ENCODE data around the gene R3HCC1L. TPM values are rescaled to one million over a fixed set of nuclear protein-coding genes. Genes with fewer than 3 reads are reported as not detected.

R3HCC1L gene
- 13.7 TPM for total RNA-seq
- long read RNA-seq, transcript R3HCC1L-201 (10 exons, 3,379 nt) = major isoform, 10 of 29 reads
- long read RNA-seq, partial matches to known transcripts = 1 of 29 reads
- long read RNA-seq, other reads (novel, unspliced or antisense) = 18 of 29 reads

- peaks cover 12% of the 10 kb centered on the region for H3K4me1 ChIP-seq
- DNase-seq = peak; percentile 96
Measured at GRCh38 chr10:98134431-98135221, at the start of gene R3HCC1L. R3HCC1L (plus strand) TSS chr10:98134657; CDS start chr10:98208115, 73,458 bp downstream.

DNA sequence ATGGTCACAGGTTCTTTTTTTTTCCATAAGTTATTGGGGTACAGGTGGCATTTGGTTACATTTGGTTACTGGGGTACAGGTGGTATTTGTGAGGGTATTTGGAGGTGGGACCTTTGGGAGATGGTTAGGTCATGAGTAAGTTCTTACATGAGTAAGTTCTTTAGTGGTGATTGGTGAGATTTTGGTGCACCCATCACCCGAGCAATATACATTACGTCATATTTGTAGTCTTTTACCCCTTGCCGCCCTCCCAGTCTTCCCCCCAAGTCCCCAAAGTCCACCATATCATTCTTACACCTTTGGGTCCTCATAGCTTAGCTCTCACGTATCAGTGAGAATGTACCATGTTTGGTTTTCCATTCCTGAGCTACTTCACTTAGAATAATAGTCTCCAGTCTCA is 49.2 kb upstream of the R3HCC1L start:
- no peaks in the 10 kb centered on the region for H3K36me3 ChIP-seq
- ATAC-seq (no peak), DNase-seq (no peak)
- H3K9me3 ChIP-seq = no peaks in the 10 kb centered on the region
- H3K4me1 ChIP-seq = no peaks in the 10 kb centered on the region
- H3K4me3 ChIP-seq = no peak overlapping the region
- no peak overlapping the region for H3K27ac ChIP-seq
- TF ChIP-seq, protein P1, sequence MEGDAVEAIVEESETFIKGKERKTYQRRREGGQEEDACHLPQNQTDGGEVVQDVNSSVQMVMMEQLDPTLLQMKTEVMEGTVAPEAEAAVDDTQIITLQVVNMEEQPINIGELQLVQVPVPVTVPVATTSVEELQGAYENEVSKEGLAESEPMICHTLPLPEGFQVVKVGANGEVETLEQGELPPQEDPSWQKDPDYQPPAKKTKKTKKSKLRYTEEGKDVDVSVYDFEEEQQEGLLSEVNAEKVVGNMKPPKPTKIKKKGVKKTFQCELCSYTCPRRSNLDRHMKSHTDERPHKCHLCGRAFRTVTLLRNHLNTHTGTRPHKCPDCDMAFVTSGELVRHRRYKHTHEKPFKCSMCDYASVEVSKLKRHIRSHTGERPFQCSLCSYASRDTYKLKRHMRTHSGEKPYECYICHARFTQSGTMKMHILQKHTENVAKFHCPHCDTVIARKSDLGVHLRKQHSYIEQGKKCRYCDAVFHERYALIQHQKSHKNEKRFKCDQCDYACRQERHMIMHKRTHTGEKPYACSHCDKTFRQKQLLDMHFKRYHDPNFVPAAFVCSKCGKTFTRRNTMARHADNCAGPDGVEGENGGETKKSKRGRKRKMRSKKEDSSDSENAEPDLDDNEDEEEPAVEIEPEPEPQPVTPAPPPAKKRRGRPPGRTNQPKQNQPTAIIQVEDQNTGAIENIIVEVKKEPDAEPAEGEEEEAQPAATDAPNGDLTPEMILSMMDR (IDR thresholded peaks at IDR 0.05) = no peak
- intact Hi-C loops (cut with DNase I) = no loop called here
- H3K27me3 ChIP-seq = peaks cover 4% of the 10 kb centered on the region

More at GRCh38 chr10:98134431-98135221, at the start of gene R3HCC1L:
- peak within 1 kb of the TSS; percentile 90 for H3K27ac ChIP-seq
- intact Hi-C loops (cut with DNase I) = no loop called here
- TF ChIP-seq, protein P1 (IDR thresholded peaks at IDR 0.05) = no peak
- H3K9me3 ChIP-seq = no peaks in the 10 kb centered on the region
- peak; percentile 99 for ATAC-seq
- H3K27me3 ChIP-seq = no peaks in the 10 kb centered on the region
- peak within 1 kb of the TSS; percentile 95 for H3K4me3 ChIP-seq
- no peaks in the 10 kb centered on the region for H3K36me3 ChIP-seq

DNA sequence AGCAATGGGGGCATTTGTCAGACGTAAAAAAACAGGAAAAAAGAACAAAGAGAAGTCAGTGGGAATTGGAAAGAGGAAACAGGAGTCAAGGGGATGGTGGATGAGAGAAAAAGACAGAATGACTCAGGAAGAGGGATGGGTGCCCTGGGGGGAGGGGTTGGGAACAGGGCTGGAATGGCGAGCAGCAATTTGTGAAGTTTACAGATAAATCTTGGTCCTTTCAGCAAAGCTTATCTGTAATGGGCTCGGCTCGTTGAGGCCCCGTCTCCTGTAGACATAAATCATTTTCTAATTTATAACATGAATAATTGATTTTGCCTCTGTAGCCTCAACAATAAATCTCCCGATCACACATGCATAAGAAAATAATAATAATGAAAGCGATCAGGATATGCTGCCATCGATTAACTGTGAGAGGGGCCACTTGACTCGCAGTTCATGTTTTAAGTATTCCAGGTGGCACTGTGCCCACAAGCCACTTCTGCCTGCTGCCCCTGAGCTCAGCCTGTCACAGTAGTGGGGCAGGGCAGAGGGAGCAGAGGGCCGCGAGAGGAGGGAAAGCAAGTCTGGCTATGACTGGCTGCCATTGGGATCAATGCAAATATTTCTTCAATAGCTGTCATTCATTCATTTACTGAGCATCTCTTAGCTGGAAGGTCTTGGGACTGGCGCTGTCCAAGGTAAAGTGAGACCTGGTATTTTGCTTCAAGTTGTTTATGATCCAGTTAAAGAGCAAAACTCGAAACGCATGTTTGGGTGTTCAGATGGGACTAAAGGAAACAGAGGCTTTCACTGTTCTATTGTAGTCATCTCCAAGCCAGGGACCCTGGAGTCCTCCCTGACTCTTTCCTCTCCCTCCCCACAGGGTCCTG is 47.4 kb upstream of the R3HCC1L start:
- TF ChIP-seq, protein P1 (IDR thresholded peaks at IDR 0.05) = no peak
- intact Hi-C loops (cut with DNase I) = no loop called here
- H3K4me3 ChIP-seq = no peak overlapping the region
- H3K9me3 ChIP-seq = no peaks in the 10 kb centered on the region
- H3K4me1 ChIP-seq = no peaks in the 10 kb centered on the region
- no peak for DNase-seq
- peaks cover 4% of the 10 kb centered on the region for H3K27me3 ChIP-seq
- H3K36me3 ChIP-seq = no peaks in the 10 kb centered on the region
- ATAC-seq = no peak
- H3K27ac ChIP-seq = no peak overlapping the region

- no peak for ATAC-seq
Measured at GRCh38 chr10:98088186-98088971, 46.1 kb upstream of the R3HCC1L start.

More at GRCh38 chr10:98088186-98088971, 46.1 kb upstream of the R3HCC1L start:
- TF ChIP-seq, protein P1 (IDR thresholded peaks at IDR 0.05) = no peak
- DNase-seq = no peak
- intact Hi-C loops (cut with DNase I) = no loop called here
- no peaks in the 10 kb centered on the region for H3K36me3 ChIP-seq
- H3K27ac ChIP-seq = no peak overlapping the region
- no peak overlapping the region for H3K4me3 ChIP-seq
- H3K4me1 ChIP-seq = no peaks in the 10 kb centered on the region
- peaks cover 4% of the 10 kb centered on the region for H3K27me3 ChIP-seq
- H3K9me3 ChIP-seq = no peaks in the 10 kb centered on the region
